Natural killer cell treated with Interleukin-12 subunit alpha and Interleukin-12 subunit beta and Interleukin-15 and Interleukin-18, amount 100 ng/mL, for 72 hours (primary cell): ENCODE results near the gene APOL1. TPM values are rescaled to one million over a fixed set of nuclear protein-coding genes. Genes with fewer than 3 reads are reported as not detected.
"Not testable (repeated sequence)": the region's sequence is repeated elsewhere in the genome, so short reads cannot be mapped to it uniquely, and the experiment has no call there.

ENCODE experiments used
- ATAC-seq, 2 donors: fragments of 150-1000 bp; cut with Tn5 transposase in 1 of 2; sonication (Bioruptor Pico), chemical (Tn5 transposase) in 1 of 2; 2 replicates each; pipeline ENCODE4 v1.10.0; 2021
- DNase-seq: peaks from one replicate; pipeline ENCODE4 v3.0.0; 2022; ENCODE audit warnings: low spot score
- H3K27ac Mint-ChIP-seq, 2 donors: 1 replicate in 1 of 2; 2 replicates in 1 of 2; pipeline ENCODE4 v1.8.0; 2022; ENCODE audit warnings: mixed read lengths in 2 of 2, mild to moderate bottlenecking in 1 of 2, moderate library complexity in 1 of 2
- H3K27me3 Mint-ChIP-seq, 2 donors: 1 replicate in 1 of 2; 2 replicates in 1 of 2; pipeline ENCODE4 v1.8.0; 2022; ENCODE audit warnings: mixed read lengths in 2 of 2
- H3K36me3 Mint-ChIP-seq: one replicate; pipeline ENCODE4 v1.8.0; 2022; ENCODE audit warnings: mixed read lengths
- H3K4me1 Mint-ChIP-seq, 2 donors: 1 replicate in 1 of 2; 2 replicates in 1 of 2; pipeline ENCODE4 v1.8.0; 2022; ENCODE audit warnings: low read depth in 2 of 2, mixed read lengths in 2 of 2, mild to moderate bottlenecking in 1 of 2
- H3K4me3 Mint-ChIP-seq: one replicate; pipeline ENCODE4 v1.8.0; 2022; ENCODE audit warnings: mixed read lengths
- H3K9me3 Mint-ChIP-seq: 2 replicates; pipeline ENCODE4 v1.8.0; 2022; ENCODE audit warnings: mixed read lengths
- total RNA-seq, 2 donors: library from RNA; stranded (reverse); gene quantifications; one replicate each; pipeline ENCODE4 v1.2.3, GENCODE V29; 2022

APOL1 gene
- total RNA-seq, 2 donors from 2014 or later, result 42.2 to 129 TPM

DNA sequence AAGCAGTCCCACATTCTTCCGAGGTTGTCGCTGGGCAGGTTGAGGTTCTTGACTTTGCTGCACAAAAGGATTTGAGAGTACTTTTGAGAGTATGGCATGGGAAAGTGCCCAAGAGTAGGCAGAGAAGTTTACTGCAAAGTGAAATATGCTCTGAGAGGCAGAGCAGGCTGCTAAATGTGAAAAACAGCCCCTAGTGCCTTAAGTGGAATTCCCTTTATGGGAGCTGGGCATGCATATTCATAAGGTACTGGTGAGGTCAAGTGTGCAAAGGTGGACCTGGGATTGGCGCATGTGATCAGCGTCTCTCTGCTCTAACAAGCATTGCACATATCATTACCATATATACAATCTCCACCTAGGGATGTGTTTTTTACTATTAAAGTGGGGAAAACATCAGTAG lies 39.3 kb upstream of the APOL1 start:
- peaks cover 4% of the 10 kb centered on the region for H3K9me3 Mint-ChIP-seq
- ATAC-seq (no peak), DNase-seq (no peak)
- peaks cover 9% of the 10 kb centered on the region for H3K36me3 Mint-ChIP-seq
- peaks cover 14 to 19% of the 10 kb centered on the region in 2 donors for H3K4me1 Mint-ChIP-seq
- no peak overlapping the region for H3K27ac Mint-ChIP-seq
- H3K4me3 Mint-ChIP-seq, result no peak overlapping the region
- H3K27me3 Mint-ChIP-seq, result peaks cover 33 to 40% of the 10 kb centered on the region in 2 donors

DNA sequence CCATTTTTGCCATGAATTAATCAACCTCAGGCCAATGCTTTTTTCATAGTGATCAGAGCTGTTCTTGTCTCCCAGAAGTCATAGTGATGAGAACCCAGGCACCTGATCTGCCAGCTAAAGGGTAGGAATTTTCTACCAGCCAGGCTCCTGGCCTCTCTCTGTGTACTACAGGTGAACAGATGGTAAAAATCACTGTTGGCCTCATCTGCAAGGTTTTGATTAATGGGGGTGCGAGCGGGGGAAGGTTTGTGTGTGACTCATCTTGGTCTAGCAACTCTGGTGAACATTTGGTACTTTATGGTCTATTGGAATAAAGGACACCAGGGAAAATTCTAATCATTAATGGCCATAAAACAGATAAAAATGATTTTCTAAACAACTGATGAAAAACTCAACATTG lies 37.0 kb upstream of the APOL1 start:
- H3K4me1 Mint-ChIP-seq, result peaks cover 5 to 17% of the 10 kb centered on the region in 2 donors
- H3K4me3 Mint-ChIP-seq, result no peak overlapping the region
- no peaks in the 10 kb centered on the region for H3K36me3 Mint-ChIP-seq
- H3K27me3 Mint-ChIP-seq, result peaks cover 28 to 33% of the 10 kb centered on the region in 2 donors
- DNase-seq, result no peak
- no peaks in the 10 kb centered on the region for H3K9me3 Mint-ChIP-seq
- H3K27ac Mint-ChIP-seq, result no peak overlapping the region
- no peak for ATAC-seq

DNA sequence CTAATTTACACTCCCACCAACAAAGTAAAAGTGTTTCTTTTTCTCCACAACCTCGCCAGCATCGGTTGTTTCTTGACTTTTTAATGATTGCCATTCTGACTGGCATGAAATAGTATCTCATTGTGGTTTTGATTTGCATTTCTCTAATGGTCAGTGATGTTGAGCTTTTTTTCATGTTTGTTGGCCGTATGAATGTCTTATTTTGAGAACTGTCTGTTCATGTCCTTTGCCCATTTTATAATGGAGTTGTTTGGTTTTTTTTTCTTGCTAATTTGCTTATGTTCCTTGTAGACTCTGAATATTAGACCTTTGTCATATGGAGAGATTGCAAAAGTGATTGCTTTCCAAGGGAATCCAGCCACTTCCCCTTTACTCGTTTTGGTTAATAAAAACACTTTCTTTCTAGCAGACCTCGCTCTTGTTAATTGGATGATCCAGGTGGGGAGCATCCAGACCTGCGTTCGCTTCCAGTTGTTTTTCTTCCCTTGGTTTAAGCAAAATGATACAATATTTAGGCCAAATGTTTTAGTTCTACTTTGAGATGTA lies 34.2 kb upstream of the APOL1 start:
- no peak for DNase-seq
- ATAC-seq, result no peak
- peaks cover 5 to 6% of the 10 kb centered on the region in 2 donors for H3K4me1 Mint-ChIP-seq
- H3K9me3 Mint-ChIP-seq, result no peaks in the 10 kb centered on the region
- peaks cover 13 to 20% of the 10 kb centered on the region in 2 donors for H3K27me3 Mint-ChIP-seq
- no peak overlapping the region for H3K4me3 Mint-ChIP-seq
- no peaks in the 10 kb centered on the region for H3K36me3 Mint-ChIP-seq
- H3K27ac Mint-ChIP-seq, result no peak overlapping the region

DNA sequence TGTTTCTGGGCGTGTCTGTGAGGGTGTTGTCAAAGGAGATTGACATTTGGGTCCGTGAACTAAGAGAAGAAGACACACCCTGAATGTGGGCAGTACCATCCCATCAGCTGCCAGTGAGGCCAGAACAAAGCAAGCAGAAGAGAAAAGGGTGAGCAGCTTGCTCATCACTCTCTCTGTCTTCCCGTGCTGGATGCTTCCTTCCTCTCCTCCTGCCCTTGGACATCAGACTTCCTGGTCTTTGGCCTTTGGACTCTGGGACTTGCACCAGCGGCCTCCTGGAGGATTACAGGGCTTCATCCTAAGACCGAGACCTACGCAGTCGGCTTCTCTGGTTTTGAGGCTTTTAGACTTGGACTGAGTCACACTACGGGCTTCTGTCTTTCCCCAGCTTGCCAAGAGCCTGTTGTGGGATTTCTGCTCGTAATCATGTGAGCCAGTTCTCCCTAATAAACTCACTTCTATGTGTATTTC lies 32.4 kb upstream of the APOL1 start:
- H3K36me3 Mint-ChIP-seq, result no peaks in the 10 kb centered on the region
- H3K4me1 Mint-ChIP-seq, result peaks cover 5 to 6% of the 10 kb centered on the region in 2 donors
- H3K4me3 Mint-ChIP-seq, result no peak overlapping the region
- no peaks in the 10 kb centered on the region for H3K9me3 Mint-ChIP-seq
- H3K27ac Mint-ChIP-seq, result no peak overlapping the region
- ATAC-seq (no peak), DNase-seq (no peak)
- peaks cover 7 to 16% of the 10 kb centered on the region in 2 donors for H3K27me3 Mint-ChIP-seq

DNA sequence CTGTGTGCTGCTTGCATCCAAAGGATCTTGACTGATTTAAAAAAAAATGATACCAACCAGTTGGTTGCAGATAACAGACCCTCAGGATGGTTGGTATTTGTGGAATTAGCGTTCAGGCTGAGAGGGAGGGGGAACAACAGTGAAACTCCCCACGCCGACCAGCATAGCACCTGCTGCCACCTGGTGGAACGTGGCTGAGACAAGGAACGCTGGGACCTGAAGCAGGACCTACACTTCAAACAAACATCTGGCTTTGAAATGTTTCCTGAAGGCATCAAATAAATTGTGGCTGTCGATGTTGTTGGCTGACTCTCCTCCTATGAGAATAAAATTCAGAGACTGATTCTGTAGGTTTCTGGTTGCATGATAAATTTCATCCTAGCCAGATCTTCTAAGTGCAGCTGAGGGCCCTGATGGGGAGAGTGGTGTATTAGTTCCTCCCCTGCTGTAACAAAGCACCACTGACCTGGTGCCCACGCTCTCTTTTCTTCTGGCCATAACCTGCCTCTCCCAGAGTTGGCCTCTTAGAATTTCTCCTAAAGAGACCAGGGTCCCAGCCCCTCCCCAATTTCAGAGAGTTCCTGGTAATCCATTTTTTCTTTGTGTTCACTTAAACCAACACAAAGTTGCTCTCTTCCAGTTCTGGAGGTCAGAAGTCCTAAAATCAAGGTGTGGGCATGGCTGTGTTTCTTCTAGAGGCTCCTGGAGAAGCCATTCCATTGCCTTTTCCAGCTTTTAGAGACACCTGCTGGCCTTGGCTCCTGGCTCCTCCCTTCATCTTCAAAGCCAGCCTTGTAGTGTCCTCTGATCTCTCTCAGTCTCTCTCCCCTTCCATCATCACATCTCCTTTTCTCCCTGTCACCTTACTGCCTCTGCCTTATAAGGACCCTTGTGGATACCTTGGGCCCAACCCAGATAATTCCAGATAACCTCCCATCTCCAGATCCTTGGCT lies 30.9 kb upstream of the APOL1 start:
- H3K4me1 Mint-ChIP-seq, result peaks cover 9 to 13% of the 10 kb centered on the region in 2 donors
- ATAC-seq (peak; percentile 71 to 74), DNase-seq (no peak)
- no peaks in the 10 kb centered on the region for H3K9me3 Mint-ChIP-seq
- peaks cover 11% of the 10 kb centered on the region for H3K36me3 Mint-ChIP-seq
- H3K27me3 Mint-ChIP-seq, result peaks cover 6 to 12% of the 10 kb centered on the region in 2 donors
- H3K27ac Mint-ChIP-seq, result peak overlapping the region; percentile 3 to 71
- H3K4me3 Mint-ChIP-seq, result no peak overlapping the region

DNA sequence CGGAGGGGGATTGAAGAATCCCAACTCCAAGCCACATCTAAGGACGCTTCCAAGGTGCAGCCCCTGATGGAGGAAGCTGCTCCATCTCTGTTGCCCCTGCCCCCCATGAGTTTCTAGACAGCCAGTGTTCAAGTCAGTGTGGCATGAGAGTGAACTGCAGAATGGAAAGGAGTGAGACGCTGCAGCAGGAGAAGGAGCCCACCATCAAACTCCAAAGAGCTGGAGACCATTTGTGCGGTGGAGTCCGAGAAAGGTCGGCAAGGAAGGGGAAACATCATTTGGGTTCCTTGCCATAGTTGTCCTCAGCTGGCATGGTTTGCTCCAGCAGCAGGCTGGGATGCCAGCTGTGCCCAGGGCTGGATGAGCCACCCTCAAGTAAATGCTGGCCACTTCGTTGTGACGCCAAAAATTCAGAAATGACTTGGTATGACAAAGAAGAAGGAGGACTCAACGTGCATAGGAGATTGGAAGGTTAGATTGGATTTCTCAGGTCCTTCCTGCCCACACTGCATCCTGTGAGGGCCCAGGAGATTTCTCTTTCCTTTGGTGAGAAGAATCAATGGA lies 30.0 kb upstream of the APOL1 start:
- H3K27me3 Mint-ChIP-seq, result peaks cover 5% of the 10 kb centered on the region in 2 donors
- peak overlapping the region in 1 of 2 donors; percentile 71 for H3K27ac Mint-ChIP-seq
- no peak overlapping the region for H3K4me3 Mint-ChIP-seq
- H3K4me1 Mint-ChIP-seq, result peaks cover 9 to 13% of the 10 kb centered on the region in 2 donors
- no peaks in the 10 kb centered on the region for H3K9me3 Mint-ChIP-seq
- DNase-seq (no peak), ATAC-seq (no peak)
- peaks cover 11% of the 10 kb centered on the region for H3K36me3 Mint-ChIP-seq

DNA sequence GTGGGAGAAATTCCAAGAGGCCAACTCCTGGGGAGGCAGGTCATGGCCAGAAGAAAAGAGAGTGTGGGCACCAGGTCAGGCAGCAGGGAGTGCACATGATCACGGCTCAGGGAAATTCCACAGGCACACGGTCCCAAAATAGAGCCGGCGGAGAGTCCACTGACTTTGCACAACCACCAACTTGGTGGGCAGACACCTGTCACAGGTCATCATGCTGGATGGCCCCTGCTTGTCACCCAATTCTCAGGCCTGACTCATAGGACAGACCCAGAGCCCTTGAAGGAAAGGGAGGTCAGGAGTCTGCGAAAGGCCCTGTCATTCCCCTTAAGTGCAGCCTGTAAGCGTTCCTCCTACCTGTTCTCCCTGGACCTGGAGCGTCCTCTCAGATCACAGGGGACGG lies 29.4 kb upstream of the APOL1 start:
- Mint-ChIP-seq H3K27ac (no peak overlapping the region), H3K27me3 (peaks cover 0 to 2% of the 10 kb centered on the region in 2 donors), H3K36me3 (peaks cover 15% of the 10 kb centered on the region), H3K4me3 (no peak overlapping the region), H3K9me3 (no peaks in the 10 kb centered on the region), H3K4me1 (peaks cover 9 to 13% of the 10 kb centered on the region in 2 donors)
- DNase-seq, result no peak
- peak in 1 of 2 donors; percentile 8 for ATAC-seq

DNA sequence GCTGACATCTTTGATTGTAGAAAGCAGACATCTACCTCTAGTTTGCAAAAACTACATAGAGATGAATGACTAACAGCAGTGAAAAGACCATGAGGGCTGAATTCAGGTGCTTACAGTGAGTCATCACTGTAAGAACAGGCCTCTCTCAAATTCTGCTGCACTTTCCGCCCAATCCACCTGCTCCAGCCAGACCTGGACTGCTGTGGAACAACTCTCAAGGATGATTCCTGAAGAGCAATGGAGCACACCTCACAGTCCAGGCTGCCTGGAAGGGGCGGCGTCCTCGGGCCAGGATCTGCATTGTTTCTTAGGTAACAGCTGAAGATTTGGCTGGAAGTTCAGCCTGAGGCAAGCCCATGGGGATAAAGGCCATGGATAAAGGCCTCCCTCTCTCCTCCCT lies 28.7 kb upstream of the APOL1 start:
- DNase-seq (no peak), ATAC-seq (no peak)
- Mint-ChIP-seq H3K27me3 (peaks cover 0 to 2% of the 10 kb centered on the region in 2 donors), H3K4me1 (peaks cover 12 to 14% of the 10 kb centered on the region in 2 donors), H3K9me3 (no peaks in the 10 kb centered on the region), H3K36me3 (peaks cover 17% of the 10 kb centered on the region), H3K4me3 (no peak overlapping the region), H3K27ac (peak overlapping the region in 1 of 2 donors; percentile 45)

DNA sequence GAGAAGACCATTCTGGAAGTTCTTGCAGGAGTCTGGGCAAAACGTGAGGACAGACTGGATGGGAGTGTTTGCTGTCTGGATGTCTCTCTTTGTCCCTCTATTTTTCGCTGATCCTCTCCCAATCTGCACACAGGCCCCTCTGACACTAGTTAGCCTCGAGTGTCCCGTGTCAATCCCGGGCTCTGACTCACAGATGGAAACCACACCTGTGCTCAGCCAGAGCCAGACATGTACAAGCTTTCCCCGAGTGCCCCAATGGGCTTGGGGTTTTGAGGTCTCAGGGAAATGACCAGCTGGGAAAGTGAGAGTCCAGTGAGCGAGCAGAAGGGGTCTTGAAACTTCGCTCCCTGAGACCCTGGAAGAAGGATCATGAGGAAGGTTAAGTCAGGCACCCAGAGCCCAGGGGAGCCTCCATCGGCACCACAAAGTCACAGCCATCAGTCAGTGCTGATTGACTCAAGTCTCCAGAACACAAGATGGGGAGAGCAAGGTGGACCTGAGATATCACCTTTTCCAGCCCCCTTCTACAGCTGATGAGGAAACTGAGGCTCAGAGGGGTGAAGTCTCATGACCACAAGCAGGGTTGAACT lies 27.5 kb upstream of the APOL1 start:
- Mint-ChIP-seq H3K4me3 (no peak overlapping the region), H3K36me3 (peaks cover 22% of the 10 kb centered on the region), H3K27ac (no peak overlapping the region), H3K9me3 (no peaks in the 10 kb centered on the region), H3K27me3 (no peaks in the 10 kb centered on the region), H3K4me1 (peaks cover 15 to 18% of the 10 kb centered on the region in 2 donors)
- DNase-seq (no peak), ATAC-seq (no peak)

DNA sequence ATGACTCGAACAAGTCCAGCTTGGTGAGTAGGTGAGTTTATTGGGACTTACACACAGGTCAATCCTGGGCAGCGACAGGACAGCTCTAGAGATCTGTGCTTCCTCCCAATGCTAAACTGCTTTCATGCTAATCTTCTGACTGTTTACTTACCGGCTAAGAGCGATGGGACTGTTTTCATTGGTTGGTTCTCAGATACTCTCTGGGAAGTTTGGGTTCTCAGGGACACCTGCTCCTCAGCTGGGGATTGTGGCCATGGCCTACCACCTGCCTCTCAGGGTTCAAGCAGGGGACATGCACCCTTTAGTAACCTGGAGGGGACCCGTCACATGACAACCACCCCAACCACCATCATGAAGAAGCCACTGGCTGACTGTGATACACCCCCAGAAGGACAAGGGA lies 26.7 kb upstream of the APOL1 start:
- no peaks in the 10 kb centered on the region for H3K9me3 Mint-ChIP-seq
- H3K36me3 Mint-ChIP-seq, result peaks cover 23% of the 10 kb centered on the region
- ATAC-seq (no peak), DNase-seq (no peak)
- no peak overlapping the region for H3K4me3 Mint-ChIP-seq
- peak overlapping the region in 1 of 2 donors; percentile 20 for H3K27ac Mint-ChIP-seq
- H3K4me1 Mint-ChIP-seq, result peaks cover 15 to 18% of the 10 kb centered on the region in 2 donors
- H3K27me3 Mint-ChIP-seq, result no peaks in the 10 kb centered on the region

DNA sequence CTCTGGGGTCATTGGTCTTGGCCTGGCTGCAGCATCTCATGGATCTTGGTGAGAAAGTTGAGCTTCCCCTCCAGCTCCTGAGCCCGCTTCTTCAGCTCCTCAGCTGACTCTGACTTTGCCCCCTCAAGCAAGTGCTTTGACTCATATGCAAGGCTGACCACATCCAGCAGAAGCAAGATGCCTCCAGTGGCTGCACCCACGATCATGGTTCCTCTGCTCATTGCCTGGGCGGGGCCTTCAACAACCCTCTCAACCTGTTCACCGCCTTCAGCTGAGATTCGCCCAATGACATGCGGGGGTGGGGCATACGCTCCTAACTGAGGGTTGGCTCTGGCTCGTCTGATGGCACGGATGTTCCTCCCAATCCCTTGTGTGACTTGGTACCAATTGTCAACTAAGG lies 25.5 kb upstream of the APOL1 start:
- Mint-ChIP-seq H3K4me3 (no peak overlapping the region), H3K27ac (no peak overlapping the region), H3K9me3 (no peaks in the 10 kb centered on the region), H3K27me3 (no peaks in the 10 kb centered on the region), H3K4me1 (peaks cover 16 to 21% of the 10 kb centered on the region in 2 donors), H3K36me3 (peaks cover 33% of the 10 kb centered on the region)
- ATAC-seq, result peak in 1 of 2 donors; percentile 43
- DNase-seq, result no peak

DNA sequence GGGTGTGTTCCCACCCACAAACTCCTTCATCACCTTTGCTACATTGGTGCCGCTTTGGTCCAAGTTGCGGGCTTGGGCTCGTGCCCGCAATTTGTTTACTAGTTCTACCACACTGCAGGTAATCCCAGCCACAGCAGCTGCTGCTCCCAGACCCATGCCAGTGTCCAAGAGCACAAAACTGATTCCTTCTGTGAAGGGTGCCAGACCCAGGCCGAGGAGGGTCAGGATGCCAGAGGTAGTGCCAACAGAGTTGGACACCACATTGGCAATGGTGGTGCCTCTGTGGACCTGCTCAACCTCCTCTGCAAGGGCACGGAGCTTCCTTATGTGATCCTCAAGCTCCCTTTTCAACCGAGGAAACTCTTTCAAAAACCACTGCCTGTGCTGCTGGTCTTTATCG lies 25.1 kb upstream of the APOL1 start:
- DNase-seq, result no peak
- Mint-ChIP-seq H3K36me3 (peaks cover 34% of the 10 kb centered on the region), H3K4me3 (no peak overlapping the region), H3K4me1 (peaks cover 16 to 22% of the 10 kb centered on the region in 2 donors), H3K9me3 (no peaks in the 10 kb centered on the region), H3K27ac (no peak overlapping the region), H3K27me3 (no peaks in the 10 kb centered on the region)
- ATAC-seq, result no peak

DNA sequence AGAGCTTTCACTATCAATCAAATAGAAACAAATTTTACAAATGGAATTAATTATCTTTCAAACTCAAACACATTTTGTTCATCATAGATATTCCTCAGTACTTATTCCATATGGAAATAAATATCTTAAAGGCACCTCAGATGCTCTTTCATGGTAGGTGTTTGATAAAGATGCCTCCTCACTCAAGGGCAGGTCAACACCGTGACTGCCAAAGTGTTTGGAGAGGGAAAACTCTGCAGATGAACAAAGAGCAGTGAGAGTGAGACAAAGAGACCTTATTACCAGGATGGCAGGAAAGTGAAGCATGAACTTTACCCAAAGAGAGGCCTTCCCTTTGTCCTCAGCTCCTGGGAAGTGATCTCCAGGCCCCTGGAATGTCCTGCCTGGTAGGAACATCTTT lies 24.6 kb upstream of the APOL1 start:
- Mint-ChIP-seq H3K4me1 (peaks cover 16 to 24% of the 10 kb centered on the region in 2 donors), H3K36me3 (peaks cover 34% of the 10 kb centered on the region), H3K27ac (peak overlapping the region in 1 of 2 donors; percentile 51)
- not testable (repeated sequence) for ATAC-seq, H3K27me3 Mint-ChIP-seq, H3K9me3 Mint-ChIP-seq, DNase-seq, H3K4me3 Mint-ChIP-seq
